ENCODE results near the gene ELP4.

GRCh38 chr11:31687861-31688260 is 178.3 kb downstream of the ELP4 start:
- TF ChIP-seq JUND (IDR thresholded peaks at IDR 0.05) (no peak), CTCF (IDR thresholded peaks at IDR 0.05 in 2 of 3, conservative IDR thresholded peaks at IDR 0.05 in 1 of 3; ENCODE audit: borderline replicate concordance in 1 of 3, insufficient read depth in 1 of 3, low read depth in 2 of 3, low read length in 2 of 3) (no peak), SIN3A (IDR thresholded peaks at IDR 0.05; ENCODE audit: low read depth) (no peak), REST (IDR thresholded peaks at IDR 0.05; ENCODE audit: low read depth) (no peak), EZH2 (IDR thresholded peaks at IDR 0.05) (no peak), EGR1 (IDR thresholded peaks at IDR 0.05; ENCODE audit: low read depth) (no peak), SRF (IDR thresholded peaks at IDR 0.05; ENCODE audit: low read depth) (no peak), POLR2A (IDR thresholded peaks at IDR 0.05; ENCODE audit: borderline replicate concordance, extremely low read depth, insufficient read depth, insufficient read length) (no peak), SP1 (IDR thresholded peaks at IDR 0.05; ENCODE audit: low read depth) (no peak), YY1 (IDR thresholded peaks at IDR 0.05; ENCODE audit: extremely low read depth, insufficient replicate concordance, low read depth, low read length) (no peak)

Data from HCT116 (cell line).